ENCODE results near the gene AHDC1. TPM values are rescaled to one million over a fixed set of nuclear protein-coding genes. Genes with fewer than 3 reads are reported as not detected.
"Not testable (repeated sequence)": the region's sequence is repeated elsewhere in the genome, so short reads cannot be mapped to it uniquely, and the experiment has no call there.

AHDC1 gene
- total RNA-seq, 1 experiment from 2014 or later, result 20.4 TPM

GRCh38 chr1:27634177-27634984, 30.4 kb upstream of the AHDC1 start:
- no peak for DNase-seq (ENCODE audit: low spot score)

DNA sequence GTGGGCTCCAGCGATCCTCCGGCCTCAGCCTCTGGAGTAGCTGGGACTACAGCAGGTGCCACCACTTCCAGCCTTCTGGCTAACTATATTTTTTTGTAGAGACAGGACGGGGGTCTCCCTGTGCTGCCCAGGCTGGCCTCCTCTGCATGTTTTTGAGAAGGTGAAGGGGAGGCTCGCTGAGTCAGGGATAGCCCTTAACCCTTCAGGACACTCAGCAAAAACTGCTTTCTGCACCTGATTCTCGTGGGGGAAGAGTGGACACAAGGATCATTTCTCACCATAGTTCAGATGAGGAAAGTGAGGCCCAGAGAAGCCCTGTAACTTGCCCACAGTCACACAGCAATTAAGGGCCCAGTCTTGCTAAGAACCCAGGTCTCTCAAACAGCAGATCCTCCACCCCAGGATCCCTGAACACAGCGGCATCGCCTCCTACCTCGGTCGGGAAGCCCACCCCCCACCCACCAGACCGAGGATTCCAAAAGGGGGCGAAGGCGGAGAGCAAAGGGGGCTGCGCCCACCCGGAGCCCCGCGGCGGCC, 29.8 kb upstream of the AHDC1 start:
- no peak for DNase-seq (ENCODE audit: low spot score)

DNA sequence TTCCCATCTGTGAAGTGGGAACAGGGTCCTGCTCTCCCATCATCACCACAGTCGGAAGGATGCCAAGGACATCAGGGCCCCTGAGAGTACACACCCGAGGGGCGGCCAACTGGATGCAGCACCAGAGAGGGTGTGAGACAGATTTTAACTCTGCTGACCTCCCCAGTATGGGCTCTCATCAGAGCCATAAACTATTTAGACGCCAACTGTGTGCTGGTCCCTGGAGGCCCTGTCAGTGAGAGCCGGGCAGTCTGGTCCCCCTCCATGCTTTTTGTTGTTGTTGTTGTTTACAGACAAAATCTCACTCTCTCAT, 29.3 kb upstream of the AHDC1 start:
- no peak for DNase-seq (ENCODE audit: low spot score)

DNA sequence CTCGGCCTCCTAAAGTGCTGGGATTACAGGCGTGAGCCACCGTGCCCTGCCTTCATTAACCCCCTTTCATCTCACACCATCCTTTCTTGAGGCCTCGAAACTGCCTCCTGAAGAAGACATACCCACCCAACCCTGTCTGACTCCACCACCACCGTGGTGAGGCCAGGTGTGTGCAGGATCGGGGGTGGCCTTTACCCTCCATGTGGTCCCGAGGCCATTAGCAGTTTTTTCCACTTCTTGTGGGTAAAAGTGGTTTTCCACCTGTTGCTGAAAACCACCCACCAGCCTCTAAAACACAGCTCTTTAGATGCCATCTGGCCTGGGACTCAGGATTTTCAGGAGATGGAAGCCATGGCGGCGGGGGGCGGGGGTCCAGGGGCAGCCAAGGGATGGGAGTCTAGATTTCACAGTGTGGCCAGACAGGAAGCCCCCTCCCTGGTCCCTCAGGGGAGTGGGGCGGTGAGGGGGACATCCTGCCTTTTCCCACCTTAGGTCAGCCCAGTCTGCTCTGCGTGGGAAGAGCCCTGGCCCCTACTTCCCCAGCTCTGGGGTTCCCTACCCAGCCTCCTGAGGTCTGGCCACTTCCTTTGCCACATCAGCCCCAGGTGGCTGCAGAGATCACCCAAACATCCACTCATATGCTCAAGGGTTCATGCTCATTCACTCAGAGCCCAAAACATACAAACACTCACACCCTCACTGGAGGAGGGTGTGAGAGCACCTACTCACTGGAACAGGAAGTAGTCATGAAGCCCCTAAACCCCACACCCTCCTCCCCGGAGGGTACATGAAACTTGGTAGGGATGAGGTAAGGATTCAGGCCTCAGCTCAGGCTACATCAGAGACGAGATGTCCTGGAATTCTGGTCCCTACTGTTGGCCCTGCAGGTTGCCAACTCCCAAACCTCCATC, 28.7 kb upstream of the AHDC1 start:
- no peak for DNase-seq (ENCODE audit: low spot score)

- no peak for DNase-seq (ENCODE audit: low spot score)
Observed at GRCh38 chr1:27630859-27631491, 27.0 kb upstream of the AHDC1 start.

- DNase-seq (ENCODE audit: low spot score), result no peak
Observed at GRCh38 chr1:27628712-27629111, 24.8 kb upstream of the AHDC1 start.

DNA sequence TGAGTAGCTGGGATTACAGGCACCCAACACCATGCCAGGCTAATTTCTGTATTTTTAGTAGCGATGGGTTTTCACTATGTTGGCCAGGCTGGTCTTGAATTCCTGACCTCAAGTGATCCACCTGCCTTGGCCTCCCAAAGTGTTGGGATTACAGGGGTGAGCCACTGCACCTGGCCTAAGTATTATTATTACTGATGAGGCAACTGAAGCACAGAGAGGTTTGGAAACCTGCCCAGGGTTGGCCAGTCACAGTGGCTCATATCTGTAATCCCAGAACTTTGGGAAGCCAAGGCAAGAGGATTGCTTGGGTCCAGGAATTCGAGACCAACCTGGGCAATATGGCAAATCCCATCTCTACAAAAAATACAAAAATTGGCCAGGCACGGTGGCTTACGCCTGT, 23.8 kb upstream of the AHDC1 start:
- not testable (repeated sequence) for DNase-seq (ENCODE audit: low spot score)

DNA sequence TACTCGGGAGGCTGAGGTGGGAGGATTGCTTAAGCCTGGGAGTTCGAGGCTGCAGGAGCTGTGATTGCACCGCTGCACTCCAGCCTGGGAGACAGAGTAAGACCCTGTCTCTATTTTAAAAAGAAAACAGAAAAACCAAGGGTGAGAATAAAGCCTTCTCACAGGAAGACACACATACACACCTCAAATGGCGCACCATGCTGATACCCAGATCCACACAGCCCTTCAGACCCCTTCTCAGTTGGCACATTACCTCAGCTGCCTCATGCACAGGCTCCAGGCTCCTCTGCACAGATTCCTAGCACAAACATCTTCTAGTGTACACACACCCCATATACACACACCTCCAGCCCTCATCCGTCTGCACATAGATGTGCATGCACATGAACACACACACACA, 23.1 kb upstream of the AHDC1 start:
- DNase-seq (ENCODE audit: low spot score), result no peak

- no peak for DNase-seq (ENCODE audit: low spot score)
Observed at GRCh38 chr1:27626031-27626935, 22.3 kb upstream of the AHDC1 start.

GRCh38 chr1:27624467-27625178, 20.7 kb upstream of the AHDC1 start:
- DNase-seq (ENCODE audit: low spot score), result no peak

GRCh38 chr1:27623327-27624212, 19.6 kb upstream of the AHDC1 start:
- DNase-seq (ENCODE audit: low spot score), result no peak

- no peak for DNase-seq (ENCODE audit: low spot score)
Observed at GRCh38 chr1:27622828-27623227, 18.9 kb upstream of the AHDC1 start.

DNA sequence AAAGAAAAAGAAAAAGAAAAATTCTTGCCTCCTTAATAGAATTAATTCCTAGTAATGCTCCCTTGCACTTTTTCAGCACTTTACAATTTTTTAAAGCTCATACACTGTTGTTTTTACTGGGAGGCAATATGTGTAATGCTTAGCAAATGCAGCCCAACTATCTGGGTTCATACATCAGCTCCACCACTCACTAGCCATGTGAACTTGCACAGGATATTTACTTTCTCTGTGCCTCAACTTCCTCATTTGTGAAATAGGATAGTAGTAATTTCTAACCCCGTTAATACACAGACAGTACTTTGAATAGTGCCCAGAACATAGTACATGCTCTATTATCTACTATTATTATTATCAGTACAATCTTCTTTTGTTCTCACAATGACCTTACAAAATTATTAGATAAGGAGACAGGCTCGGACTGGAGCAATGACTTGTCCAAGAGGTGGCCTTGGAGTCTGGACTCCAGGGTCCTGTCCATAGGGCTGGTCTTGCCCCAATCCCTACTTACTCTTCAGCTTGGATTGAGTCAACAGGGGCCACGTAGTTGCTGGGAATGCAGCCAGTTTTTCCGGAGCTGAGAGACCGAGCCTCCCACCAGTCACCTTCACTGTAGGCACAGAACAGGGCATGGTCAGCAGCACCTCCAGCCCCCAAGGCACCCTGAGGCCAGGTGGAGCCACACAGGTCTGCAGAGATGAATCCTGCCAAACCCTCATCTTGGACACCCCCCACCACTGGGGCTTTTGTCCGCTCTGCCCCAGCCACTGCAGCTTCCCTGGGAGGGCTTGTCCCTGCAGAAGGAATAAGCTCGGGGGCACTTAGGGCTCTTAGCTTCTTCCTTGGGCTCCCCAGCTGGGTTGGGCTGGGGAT, 17.3 kb upstream of the AHDC1 start:
- no peak for DNase-seq (ENCODE audit: low spot score)

GRCh38 chr1:27619782-27620438, 16.0 kb upstream of the AHDC1 start:
- not testable (repeated sequence) for DNase-seq (ENCODE audit: low spot score)

- no peak for DNase-seq (ENCODE audit: low spot score)
Observed at GRCh38 chr1:27618341-27619082, 14.6 kb upstream of the AHDC1 start.

DNA sequence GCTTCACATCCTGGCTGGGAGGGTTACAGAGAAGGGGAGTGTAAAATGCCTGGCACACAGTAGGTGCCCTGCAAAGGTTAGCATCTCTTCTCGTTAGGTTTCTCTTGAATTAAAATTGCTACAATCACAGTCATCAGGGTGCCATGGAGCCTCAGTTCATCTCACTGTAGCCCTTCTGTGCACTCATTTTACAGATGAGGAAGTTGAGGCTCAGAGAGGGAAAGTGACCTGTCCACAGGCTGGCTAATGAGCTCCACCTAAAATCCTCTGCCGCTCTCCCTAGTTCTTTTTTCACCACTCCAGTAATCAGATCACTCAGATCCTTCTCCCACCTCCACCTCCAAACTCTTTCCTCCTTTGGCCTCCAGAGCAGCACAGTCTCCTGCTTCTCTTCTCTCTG, 13.5 kb upstream of the AHDC1 start:
- DNase-seq (ENCODE audit: low spot score), result no peak

DNA sequence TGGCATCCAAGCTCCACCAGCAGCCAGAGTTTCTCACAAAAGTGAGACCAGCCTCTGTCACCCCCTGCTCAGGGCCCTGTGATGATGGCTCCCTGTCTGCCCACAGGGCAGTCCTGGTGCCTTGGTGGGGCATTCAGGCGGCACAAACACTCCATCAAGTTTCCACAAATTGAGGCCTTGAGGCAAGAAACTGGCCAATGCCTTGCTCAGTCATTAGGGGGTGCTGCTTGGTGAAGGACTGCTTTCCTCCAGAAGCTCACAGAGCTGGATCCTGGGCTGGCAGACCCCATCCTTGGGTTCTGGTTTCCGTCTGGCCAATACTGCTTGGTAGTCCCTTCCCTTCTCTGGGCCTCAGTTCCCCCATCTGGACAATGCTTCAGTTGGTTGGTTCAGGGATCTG, 12.5 kb upstream of the AHDC1 start:
- DNase-seq (ENCODE audit: low spot score), result no peak
